SU-DHL-6 (cell line): ENCODE data around the gene OR5H15.

ENCODE experiments used
- EZH2phosphoT487 ChIP-seq: fragments of 200-600 bp; sonication (generic), shearing (Covaris generic); conservative IDR thresholded peaks from 2 replicates; pipeline ENCODE4 v1.6.1; 2018; ENCODE audit warnings: mild to moderate bottlenecking, antibody characterized with exemption, low read length, moderate library complexity, mixed read lengths
- TF ChIP-seq, protein P1 (sequence below): fragments of 200-600 bp; sonication (generic); IDR thresholded peaks from one replicate; pipeline ENCODE4 v1.5.1; 2017; ENCODE audit warnings: antibody characterized with exemption, mild to moderate bottlenecking, low read length, moderate library complexity; ENCODE audit not compliant: insufficient read depth, poor library complexity, severe bottlenecking

DNA sequence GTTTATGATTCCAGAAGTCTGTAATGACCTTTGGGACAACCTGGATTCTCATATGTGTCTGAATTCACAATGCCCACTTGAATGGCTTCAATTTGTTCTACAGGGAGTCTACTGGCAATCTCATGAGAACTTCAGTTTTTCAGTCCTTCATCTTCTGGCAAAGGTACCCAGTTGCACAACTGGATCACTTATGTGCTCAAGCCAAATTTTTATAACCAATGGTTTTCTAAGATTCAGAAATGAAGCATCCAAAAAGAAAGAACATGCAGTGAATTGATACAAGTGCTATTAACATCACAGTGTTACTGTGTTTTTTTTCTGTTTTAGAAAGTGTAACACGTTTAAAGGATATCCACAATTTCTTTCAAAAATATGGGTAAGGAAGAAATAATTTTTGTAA is 19.3 kb upstream of the OR5H15 start, which contains the start of gene OR5H14:
- TF ChIP-seq, protein P1, sequence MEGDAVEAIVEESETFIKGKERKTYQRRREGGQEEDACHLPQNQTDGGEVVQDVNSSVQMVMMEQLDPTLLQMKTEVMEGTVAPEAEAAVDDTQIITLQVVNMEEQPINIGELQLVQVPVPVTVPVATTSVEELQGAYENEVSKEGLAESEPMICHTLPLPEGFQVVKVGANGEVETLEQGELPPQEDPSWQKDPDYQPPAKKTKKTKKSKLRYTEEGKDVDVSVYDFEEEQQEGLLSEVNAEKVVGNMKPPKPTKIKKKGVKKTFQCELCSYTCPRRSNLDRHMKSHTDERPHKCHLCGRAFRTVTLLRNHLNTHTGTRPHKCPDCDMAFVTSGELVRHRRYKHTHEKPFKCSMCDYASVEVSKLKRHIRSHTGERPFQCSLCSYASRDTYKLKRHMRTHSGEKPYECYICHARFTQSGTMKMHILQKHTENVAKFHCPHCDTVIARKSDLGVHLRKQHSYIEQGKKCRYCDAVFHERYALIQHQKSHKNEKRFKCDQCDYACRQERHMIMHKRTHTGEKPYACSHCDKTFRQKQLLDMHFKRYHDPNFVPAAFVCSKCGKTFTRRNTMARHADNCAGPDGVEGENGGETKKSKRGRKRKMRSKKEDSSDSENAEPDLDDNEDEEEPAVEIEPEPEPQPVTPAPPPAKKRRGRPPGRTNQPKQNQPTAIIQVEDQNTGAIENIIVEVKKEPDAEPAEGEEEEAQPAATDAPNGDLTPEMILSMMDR: no peak
- TF ChIP-seq EZH2phosphoT487: no peak
